ENCODE results near the gene SDC3. TPM values are rescaled to one million over a fixed set of nuclear protein-coding genes. Genes with fewer than 3 reads are reported as not detected.

The SDC3 gene
- polyA plus RNA-seq, 1 donor = 51.8 TPM

DNA sequence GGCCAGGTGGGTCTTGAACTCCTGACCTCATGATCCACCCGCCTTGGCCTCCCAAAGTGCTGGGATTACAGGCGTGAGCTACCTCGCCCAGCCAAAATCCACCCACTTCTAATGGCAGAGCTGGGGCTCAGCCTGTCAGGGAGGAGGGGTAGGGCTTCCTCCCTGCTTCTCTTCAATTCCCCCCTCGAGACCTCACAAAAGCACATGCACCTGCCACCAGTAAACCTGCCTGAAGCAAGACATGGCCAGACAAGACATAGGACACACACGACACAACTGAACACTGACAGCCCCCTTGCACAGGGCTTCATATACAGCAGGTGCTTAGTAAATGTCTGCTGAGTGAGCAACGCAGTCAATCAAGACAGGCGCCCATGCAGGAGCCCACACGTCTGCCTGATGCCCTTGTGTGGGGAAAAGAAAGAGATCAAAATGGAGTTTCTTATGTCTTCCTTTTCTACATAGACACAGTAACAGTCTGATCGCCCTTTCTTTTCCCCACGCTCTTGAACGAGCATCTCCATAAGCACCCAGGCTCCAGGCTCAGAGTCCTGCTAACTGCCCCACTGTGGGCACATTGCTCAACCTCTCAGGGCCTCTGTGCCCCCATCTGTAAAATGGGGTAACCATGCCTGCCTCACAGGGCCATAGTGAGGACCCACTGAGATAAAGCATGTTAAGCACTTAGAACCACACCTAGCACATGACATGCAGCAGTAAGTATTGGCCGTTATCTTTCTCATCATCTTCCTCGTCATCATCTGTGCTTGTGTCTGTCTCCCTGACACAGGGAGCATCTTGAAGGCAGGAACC lies 8.8 kb downstream of the SDC3 start:
- H3K9me3 ChIP-seq (ENCODE audit: control insufficient read depth, low read depth, low read length) = no peaks in the 10 kb centered on the region
- no peak overlapping the region for H3K4me3 ChIP-seq (ENCODE audit: low read length)
- no peaks in the 10 kb centered on the region for H3K27me3 ChIP-seq (ENCODE audit: control insufficient read depth, insufficient read depth, low read length)
- DNase-seq = no peak
- peaks cover 2% of the 10 kb centered on the region for H3K36me3 ChIP-seq (ENCODE audit: control insufficient read depth, insufficient read depth, low read length)
- H3K4me1 ChIP-seq (ENCODE audit: control insufficient read depth, insufficient read depth, low read length) = peaks cover 9% of the 10 kb centered on the region
- WGBS (ENCODE audit: insufficient coverage, low lambda C conversion rate) = no CpG with 5 or more reads among the region's 13 CpGs
- no peak overlapping the region for H3K27ac ChIP-seq (ENCODE audit: low read length)

DNA sequence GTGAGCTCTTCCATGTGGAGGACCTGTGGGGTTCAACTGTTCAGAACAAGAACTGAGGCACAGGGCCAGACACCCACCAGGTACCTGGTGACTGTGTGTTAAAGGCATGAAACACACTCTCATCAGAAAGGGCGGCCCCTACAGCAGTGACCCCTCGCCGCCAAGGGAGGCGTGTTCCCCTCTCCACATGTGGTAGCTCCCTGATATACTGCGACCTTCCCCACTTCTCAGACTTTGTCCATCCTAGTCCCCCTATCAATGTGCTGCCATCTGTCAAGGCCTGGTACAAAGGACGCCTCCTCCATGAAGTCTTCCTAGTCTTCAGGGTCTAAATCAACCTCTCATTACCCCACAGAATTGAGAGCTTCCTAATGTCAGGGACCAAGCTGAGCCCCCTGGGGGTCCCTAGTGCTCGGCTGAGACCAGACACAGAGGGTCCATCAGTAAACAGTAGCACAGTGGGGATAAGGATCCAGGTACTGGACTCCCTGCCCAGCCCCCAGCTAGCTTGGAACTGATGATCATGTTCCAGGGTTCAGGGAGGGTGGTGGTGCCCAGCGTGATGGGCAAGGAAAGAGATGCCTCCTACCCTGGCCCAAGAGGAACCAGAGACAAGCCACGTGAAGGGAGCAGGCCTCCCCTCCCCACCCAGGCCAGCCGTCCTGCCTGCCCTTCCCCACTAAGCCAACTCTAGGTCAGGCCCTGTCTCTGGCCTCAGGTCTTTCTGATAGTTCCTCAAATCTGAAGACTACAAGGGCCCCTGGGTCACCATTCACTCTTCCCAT lies 10.3 kb downstream of the SDC3 start:
- no CpG with 5 or more reads among the region's 10 CpGs for WGBS (ENCODE audit: insufficient coverage, low lambda C conversion rate)
- Histone ChIP-seq H3K27ac (ENCODE audit: low read length) (no peak overlapping the region), H3K4me1 (ENCODE audit: control insufficient read depth, insufficient read depth, low read length) (peaks cover 15% of the 10 kb centered on the region), H3K27me3 (ENCODE audit: control insufficient read depth, insufficient read depth, low read length) (no peaks in the 10 kb centered on the region), H3K36me3 (ENCODE audit: control insufficient read depth, insufficient read depth, low read length) (peaks cover 2% of the 10 kb centered on the region), H3K4me3 (ENCODE audit: low read length) (no peak overlapping the region), H3K9me3 (ENCODE audit: control insufficient read depth, low read depth, low read length) (no peaks in the 10 kb centered on the region)
- DNase-seq = no peak

DNA sequence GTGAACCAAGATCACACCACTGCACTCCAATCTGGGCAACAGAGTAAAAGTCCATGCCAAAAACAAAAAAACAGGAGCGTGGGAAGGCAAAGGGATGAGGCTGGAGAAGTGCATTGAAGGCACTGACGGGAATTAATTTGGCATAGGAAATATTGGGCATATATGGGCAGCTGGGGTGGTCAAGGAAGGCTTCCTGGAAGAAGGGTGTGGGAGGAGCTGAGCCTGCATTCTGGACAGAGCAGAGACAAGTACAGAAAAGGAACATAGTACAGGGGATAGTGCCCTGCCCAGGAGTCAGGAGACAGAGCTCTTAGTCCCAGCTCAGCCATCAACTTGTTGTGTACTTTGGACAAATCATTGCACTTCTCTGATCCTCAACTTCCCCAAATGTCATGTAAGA lies 11.7 kb downstream of the SDC3 start:
- 100% methylated on average over 2 of the region's 2 CpGs for WGBS (ENCODE audit: insufficient coverage, low lambda C conversion rate)
- Histone ChIP-seq H3K9me3 (ENCODE audit: control insufficient read depth, low read depth, low read length) (no peaks in the 10 kb centered on the region), H3K27ac (ENCODE audit: low read length) (no peak overlapping the region), H3K36me3 (ENCODE audit: control insufficient read depth, insufficient read depth, low read length) (peaks cover 2% of the 10 kb centered on the region), H3K4me1 (ENCODE audit: control insufficient read depth, insufficient read depth, low read length) (peaks cover 25% of the 10 kb centered on the region), H3K27me3 (ENCODE audit: control insufficient read depth, insufficient read depth, low read length) (no peaks in the 10 kb centered on the region), H3K4me3 (ENCODE audit: low read length) (no peak overlapping the region)
- peak in 1 of 2 donors; percentile 37 for DNase-seq

DNA sequence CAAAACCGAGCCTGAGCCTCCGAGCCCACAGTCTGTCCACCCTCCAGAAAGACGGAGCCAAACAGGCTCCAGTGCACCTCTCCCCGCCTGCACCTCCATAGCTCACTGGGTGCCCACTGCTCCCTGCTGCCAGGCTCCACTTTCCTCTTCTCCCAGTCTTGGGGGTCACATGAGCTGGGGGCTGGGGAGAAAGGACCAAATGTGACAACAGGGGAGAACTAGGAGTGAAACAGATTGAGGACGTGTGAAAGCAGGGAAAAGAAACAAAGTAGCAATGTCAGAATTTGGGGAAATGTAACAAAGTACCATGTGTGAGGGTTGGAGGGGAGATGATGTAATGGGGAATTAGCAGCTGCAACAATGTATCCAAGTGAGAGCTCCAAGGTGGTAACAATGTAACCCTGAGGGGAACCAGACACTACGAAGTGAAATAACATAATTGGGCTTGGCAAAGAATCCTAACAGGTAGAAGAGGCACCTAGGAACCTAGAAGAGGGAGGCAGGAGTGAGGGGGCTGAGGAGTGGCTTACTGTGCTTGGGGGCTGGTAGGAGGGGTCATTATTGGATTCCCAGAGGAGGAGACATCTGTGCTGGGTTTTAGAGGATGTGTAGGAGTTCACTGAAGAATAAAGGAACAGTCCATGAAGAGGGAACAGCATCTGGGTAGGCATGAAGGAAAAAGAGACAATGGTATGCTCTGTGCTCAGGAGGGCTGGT lies 12.5 kb downstream of the SDC3 start:
- peaks cover 32% of the 10 kb centered on the region for H3K4me1 ChIP-seq (ENCODE audit: control insufficient read depth, insufficient read depth, low read length)
- 70% methylated on average over 1 of the region's 6 CpGs for WGBS (ENCODE audit: insufficient coverage, low lambda C conversion rate)

DNA sequence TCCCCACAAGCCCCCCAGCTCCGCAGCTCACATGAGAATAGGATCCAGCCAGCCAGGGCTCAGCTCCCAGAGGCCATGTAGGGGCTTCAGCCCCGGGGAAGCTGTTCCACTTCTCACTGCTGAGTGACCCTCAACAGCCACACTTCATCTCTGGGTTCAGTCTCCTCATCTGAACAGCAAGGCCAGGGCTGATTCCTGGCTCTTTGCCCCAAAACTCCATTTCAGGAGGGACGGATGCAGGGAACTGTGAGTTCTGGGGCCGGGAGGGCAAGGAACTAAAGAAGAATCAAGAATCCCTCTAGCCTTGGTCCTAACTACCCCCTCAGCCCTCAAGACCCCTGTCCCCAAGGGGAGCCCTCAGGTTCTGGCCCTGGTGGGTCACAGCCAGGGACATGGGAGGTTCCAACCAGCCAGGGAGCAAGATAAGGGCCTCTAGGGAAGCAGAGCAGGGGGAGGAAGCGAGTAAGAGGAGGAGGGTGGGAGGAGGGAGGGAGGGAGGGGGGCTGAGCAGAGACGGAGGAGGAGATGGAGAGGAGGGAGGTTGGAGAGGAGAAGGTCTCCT lies 13.1 kb downstream of the SDC3 start:
- H3K27me3 ChIP-seq (ENCODE audit: control insufficient read depth, insufficient read depth, low read length) = no peaks in the 10 kb centered on the region
- no peaks in the 10 kb centered on the region for H3K9me3 ChIP-seq (ENCODE audit: control insufficient read depth, low read depth, low read length)
- DNase-seq = no peak
- H3K27ac ChIP-seq (ENCODE audit: low read length) = no peak overlapping the region
- no peak overlapping the region for H3K4me3 ChIP-seq (ENCODE audit: low read length)
- H3K4me1 ChIP-seq (ENCODE audit: control insufficient read depth, insufficient read depth, low read length) = peaks cover 38% of the 10 kb centered on the region
- WGBS (ENCODE audit: insufficient coverage, low lambda C conversion rate) = no CpG with 5 or more reads among the region's 6 CpGs
- H3K36me3 ChIP-seq (ENCODE audit: control insufficient read depth, insufficient read depth, low read length) = no peaks in the 10 kb centered on the region

More for the DNA sequence above, 12.5 kb downstream of the SDC3 start:
- Histone ChIP-seq H3K27me3 (ENCODE audit: control insufficient read depth, insufficient read depth, low read length) (no peaks in the 10 kb centered on the region), H3K36me3 (ENCODE audit: control insufficient read depth, insufficient read depth, low read length) (no peaks in the 10 kb centered on the region), H3K27ac (ENCODE audit: low read length) (no peak overlapping the region), H3K4me3 (ENCODE audit: low read length) (no peak overlapping the region), H3K9me3 (ENCODE audit: control insufficient read depth, low read depth, low read length) (no peaks in the 10 kb centered on the region)
- no peak for DNase-seq

DNA sequence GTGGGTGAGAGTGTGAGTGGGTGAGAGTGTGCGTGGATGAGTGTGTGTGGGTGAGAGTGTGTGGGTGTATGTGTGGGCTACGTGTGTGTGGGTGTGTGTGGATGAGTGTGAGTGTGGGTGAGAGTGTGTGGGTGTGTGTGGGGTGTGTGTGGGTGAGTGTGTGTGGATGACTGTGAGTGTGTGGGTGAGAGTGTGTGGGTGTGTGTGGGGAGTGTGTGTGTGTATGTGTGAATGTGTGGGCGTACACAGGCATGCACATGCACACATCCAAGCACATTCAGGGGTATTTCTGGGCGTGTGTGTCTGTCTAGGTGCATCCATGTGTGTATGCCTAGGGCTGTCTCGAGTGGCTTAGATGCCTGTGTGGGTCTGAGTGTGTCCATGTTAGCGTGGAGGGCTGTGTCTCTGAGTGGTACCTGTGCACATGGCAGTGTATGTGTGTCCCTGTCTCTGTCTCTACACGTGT lies 14.0 kb downstream of the SDC3 start:
- H3K4me1 ChIP-seq (ENCODE audit: control insufficient read depth, insufficient read depth, low read length) = peaks cover 38% of the 10 kb centered on the region
- no peak overlapping the region for H3K27ac ChIP-seq (ENCODE audit: low read length)
- WGBS (ENCODE audit: insufficient coverage, low lambda C conversion rate) = 40% methylated on average over 1 of the region's 7 CpGs
- H3K36me3 ChIP-seq (ENCODE audit: control insufficient read depth, insufficient read depth, low read length) = no peaks in the 10 kb centered on the region
- H3K4me3 ChIP-seq (ENCODE audit: low read length) = no peak overlapping the region
- H3K9me3 ChIP-seq (ENCODE audit: control insufficient read depth, low read depth, low read length) = no peaks in the 10 kb centered on the region
- H3K27me3 ChIP-seq (ENCODE audit: control insufficient read depth, insufficient read depth, low read length) = no peaks in the 10 kb centered on the region
- no peak for DNase-seq

DNA sequence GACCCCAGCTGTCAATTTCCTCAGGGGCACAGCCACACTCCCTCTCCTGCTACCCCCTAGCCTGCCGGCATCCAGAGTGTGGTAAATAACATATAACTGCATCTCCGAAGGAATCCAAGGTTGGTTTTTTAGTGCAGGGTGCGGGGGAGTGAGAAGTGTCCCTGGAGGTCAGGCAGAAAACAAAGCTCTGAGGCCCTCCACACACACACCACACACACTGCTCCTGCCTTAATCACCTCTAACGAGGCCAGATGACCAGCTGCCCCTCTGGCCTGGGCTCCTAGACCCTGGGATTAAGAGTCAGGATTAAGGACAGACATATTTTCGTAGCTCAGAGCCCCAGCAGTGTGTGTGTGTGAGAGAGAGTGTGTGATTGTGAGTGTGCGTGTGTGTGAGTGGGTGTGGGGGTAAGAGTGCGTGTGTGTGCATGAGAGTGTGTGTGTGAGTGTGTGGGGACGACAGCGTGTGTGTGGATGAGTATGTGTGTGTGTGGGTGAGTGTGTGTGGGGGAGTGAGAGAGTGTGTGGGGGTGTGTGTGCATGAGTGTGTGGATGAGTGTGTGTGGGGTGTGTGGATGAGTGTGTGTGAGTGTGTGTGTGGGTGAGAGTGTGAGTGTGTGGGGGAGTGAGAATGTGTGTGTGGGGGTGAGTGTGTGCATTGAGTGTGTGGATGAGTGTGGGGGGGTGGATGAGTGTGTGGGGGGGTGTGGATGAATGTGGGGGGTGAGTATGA lies 14.6 kb downstream of the SDC3 start:
- Histone ChIP-seq H3K36me3 (ENCODE audit: control insufficient read depth, insufficient read depth, low read length) (no peaks in the 10 kb centered on the region), H3K9me3 (ENCODE audit: control insufficient read depth, low read depth, low read length) (no peaks in the 10 kb centered on the region), H3K4me1 (ENCODE audit: control insufficient read depth, insufficient read depth, low read length) (peaks cover 41% of the 10 kb centered on the region), H3K27me3 (ENCODE audit: control insufficient read depth, insufficient read depth, low read length) (no peaks in the 10 kb centered on the region), H3K4me3 (ENCODE audit: low read length) (no peak overlapping the region), H3K27ac (ENCODE audit: low read length) (peak overlapping the region; percentile 4)
- no peak for DNase-seq
- no CpG with 5 or more reads among the region's 9 CpGs for WGBS (ENCODE audit: insufficient coverage, low lambda C conversion rate)

DNA sequence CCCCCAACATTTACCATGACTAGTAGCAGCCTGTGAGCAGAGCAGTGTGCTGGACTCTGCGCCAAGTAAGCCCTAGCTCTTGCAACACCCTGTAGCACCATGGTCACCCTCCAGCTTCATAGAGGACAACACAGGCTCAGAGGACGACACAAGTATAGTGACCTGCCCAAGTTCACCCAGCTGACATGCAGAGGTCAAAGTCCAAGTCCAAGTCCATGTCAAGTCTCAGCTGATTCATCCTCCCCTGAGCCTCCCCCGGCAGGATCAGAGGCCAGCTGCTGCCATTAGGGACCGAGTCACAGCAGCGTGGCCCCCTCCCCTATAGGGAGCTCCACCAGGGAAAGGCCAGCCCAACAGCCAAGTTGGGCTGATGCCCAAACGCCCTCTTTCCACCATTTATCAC lies 15.9 kb downstream of the SDC3 start:
- DNase-seq = peak; percentile 92 to 93
- H3K27me3 ChIP-seq (ENCODE audit: control insufficient read depth, insufficient read depth, low read length) = no peaks in the 10 kb centered on the region
- no CpG with 5 or more reads among the region's 6 CpGs for WGBS (ENCODE audit: insufficient coverage, low lambda C conversion rate)
- peaks cover 46% of the 10 kb centered on the region for H3K4me1 ChIP-seq (ENCODE audit: control insufficient read depth, insufficient read depth, low read length)
- H3K4me3 ChIP-seq (ENCODE audit: low read length) = no peak overlapping the region
- H3K9me3 ChIP-seq (ENCODE audit: control insufficient read depth, low read depth, low read length) = no peaks in the 10 kb centered on the region
- peak overlapping the region; percentile 92 for H3K27ac ChIP-seq (ENCODE audit: low read length)
- no peaks in the 10 kb centered on the region for H3K36me3 ChIP-seq (ENCODE audit: control insufficient read depth, insufficient read depth, low read length)

DNA sequence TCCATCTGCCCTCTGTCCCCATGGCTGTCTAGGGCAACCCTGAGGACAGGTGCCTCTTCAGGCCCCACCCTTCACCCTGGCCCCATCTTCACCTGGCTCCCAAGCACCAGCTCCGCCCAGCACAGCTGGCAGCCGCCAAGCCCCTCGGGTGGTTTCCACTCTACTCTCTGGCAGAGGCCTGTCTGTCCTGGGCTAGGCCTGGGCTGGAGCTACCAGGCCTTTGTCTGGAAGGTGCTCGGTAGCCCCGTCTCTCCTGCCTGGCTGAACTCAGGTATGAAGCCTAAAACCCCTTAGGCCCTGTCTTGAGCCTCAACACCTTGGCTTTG lies 17.4 kb downstream of the SDC3 start:
- Histone ChIP-seq H3K36me3 (ENCODE audit: control insufficient read depth, insufficient read depth, low read length) (no peaks in the 10 kb centered on the region), H3K27me3 (ENCODE audit: control insufficient read depth, insufficient read depth, low read length) (no peaks in the 10 kb centered on the region), H3K4me3 (ENCODE audit: low read length) (no peak overlapping the region), H3K4me1 (ENCODE audit: control insufficient read depth, insufficient read depth, low read length) (peaks cover 40% of the 10 kb centered on the region), H3K27ac (ENCODE audit: low read length) (peak overlapping the region; percentile 92), H3K9me3 (ENCODE audit: control insufficient read depth, low read depth, low read length) (no peaks in the 10 kb centered on the region)
- no CpG with 5 or more reads among the region's 5 CpGs for WGBS (ENCODE audit: insufficient coverage, low lambda C conversion rate)
- DNase-seq = no peak
